ENCODE results near the gene CCT4.
A peak's percentile ranks its signal among the peaks of the same experiment; 100 is the strongest.

DNA sequence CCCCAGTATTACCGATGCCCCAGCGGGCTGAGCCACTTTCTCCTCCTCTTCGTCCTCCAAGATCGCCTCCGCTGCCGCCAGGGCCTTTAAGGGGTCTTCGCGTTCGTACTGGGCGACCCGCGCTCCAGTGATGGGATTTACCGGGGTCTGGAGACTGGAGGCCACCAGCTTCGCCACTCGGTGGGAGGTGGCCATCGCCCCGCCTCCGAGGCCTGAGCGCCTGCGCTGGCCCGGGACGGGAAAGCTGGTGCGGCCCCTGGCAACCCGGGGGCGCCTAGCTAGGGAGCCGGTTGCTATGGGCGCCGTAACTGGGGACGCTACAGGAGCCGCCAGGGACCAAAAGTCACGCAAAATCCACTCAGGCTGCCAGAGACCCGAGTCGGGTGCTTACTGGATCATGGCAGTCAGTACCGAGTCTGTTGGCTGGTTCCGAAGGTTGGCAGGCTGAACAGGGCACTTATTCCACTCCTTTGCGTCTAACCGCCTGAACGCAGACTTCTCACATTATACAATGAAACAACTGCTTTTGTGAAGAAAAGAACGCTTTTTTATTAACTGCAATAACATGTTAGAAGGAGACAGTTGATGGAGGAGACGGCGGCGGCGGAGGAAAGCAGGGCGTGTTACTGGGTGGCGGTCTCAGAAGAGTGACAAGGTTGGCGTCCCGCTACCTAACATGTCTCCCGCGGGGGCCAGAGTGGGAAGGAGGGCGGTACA is 34.5 kb downstream of the CCT4 start, which contains the start of gene FAM161A:
- TF ChIP-seq, protein P1, sequence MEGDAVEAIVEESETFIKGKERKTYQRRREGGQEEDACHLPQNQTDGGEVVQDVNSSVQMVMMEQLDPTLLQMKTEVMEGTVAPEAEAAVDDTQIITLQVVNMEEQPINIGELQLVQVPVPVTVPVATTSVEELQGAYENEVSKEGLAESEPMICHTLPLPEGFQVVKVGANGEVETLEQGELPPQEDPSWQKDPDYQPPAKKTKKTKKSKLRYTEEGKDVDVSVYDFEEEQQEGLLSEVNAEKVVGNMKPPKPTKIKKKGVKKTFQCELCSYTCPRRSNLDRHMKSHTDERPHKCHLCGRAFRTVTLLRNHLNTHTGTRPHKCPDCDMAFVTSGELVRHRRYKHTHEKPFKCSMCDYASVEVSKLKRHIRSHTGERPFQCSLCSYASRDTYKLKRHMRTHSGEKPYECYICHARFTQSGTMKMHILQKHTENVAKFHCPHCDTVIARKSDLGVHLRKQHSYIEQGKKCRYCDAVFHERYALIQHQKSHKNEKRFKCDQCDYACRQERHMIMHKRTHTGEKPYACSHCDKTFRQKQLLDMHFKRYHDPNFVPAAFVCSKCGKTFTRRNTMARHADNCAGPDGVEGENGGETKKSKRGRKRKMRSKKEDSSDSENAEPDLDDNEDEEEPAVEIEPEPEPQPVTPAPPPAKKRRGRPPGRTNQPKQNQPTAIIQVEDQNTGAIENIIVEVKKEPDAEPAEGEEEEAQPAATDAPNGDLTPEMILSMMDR (IDR thresholded peaks at IDR 0.05), result no peak
- TF ChIP-seq, protein P2, sequence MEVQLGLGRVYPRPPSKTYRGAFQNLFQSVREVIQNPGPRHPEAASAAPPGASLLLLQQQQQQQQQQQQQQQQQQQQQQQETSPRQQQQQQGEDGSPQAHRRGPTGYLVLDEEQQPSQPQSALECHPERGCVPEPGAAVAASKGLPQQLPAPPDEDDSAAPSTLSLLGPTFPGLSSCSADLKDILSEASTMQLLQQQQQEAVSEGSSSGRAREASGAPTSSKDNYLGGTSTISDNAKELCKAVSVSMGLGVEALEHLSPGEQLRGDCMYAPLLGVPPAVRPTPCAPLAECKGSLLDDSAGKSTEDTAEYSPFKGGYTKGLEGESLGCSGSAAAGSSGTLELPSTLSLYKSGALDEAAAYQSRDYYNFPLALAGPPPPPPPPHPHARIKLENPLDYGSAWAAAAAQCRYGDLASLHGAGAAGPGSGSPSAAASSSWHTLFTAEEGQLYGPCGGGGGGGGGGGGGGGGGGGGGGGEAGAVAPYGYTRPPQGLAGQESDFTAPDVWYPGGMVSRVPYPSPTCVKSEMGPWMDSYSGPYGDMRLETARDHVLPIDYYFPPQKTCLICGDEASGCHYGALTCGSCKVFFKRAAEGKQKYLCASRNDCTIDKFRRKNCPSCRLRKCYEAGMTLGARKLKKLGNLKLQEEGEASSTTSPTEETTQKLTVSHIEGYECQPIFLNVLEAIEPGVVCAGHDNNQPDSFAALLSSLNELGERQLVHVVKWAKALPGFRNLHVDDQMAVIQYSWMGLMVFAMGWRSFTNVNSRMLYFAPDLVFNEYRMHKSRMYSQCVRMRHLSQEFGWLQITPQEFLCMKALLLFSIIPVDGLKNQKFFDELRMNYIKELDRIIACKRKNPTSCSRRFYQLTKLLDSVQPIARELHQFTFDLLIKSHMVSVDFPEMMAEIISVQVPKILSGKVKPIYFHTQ (CRISPR knock-in tag; IDR thresholded peaks at IDR 0.05), result no peak
- TF ChIP-seq NR3C1 (CRISPR knock-in tag; conservative IDR thresholded peaks at IDR 0.05; ENCODE audit: low read depth), result peak; percentile 57; the same call in 1 of the 2 replicates
- TF ChIP-seq USF1 (CRISPR knock-in tag; IDR thresholded peaks at IDR 0.05), result no peak
- TF ChIP-seq ZNF138 (CRISPR knock-in tag; conservative IDR thresholded peaks at IDR 0.05), result no peak
- peak; percentile 65 for TF ChIP-seq SP1 (CRISPR knock-in tag; conservative IDR thresholded peaks at IDR 0.05)
- no peak for TF ChIP-seq TEAD4 (CRISPR knock-in tag; IDR thresholded peaks at IDR 0.05)
- TF ChIP-seq NFATC4 (CRISPR knock-in tag; IDR thresholded peaks at IDR 0.05), result no peak
- no peak for TF ChIP-seq ATF6 (CRISPR knock-in tag; IDR thresholded peaks at IDR 0.05)
- peak; percentile 47; the same call in 1 of the 2 replicates for TF ChIP-seq ARID4B (CRISPR knock-in tag; IDR thresholded peaks at IDR 0.05; ENCODE audit: borderline replicate concordance)
- no peak for TF ChIP-seq NR1H2 (CRISPR knock-in tag; IDR thresholded peaks at IDR 0.05)
- TF ChIP-seq ZSCAN18 (CRISPR knock-in tag; IDR thresholded peaks at IDR 0.05), result no peak
- TF ChIP-seq NFYB (CRISPR knock-in tag; conservative IDR thresholded peaks at IDR 0.05; ENCODE audit: low read depth), result no peak
- TF ChIP-seq, protein P3, sequence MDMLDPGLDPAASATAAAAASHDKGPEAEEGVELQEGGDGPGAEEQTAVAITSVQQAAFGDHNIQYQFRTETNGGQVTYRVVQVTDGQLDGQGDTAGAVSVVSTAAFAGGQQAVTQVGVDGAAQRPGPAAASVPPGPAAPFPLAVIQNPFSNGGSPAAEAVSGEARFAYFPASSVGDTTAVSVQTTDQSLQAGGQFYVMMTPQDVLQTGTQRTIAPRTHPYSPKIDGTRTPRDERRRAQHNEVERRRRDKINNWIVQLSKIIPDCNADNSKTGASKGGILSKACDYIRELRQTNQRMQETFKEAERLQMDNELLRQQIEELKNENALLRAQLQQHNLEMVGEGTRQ (CRISPR knock-in tag; IDR thresholded peaks at IDR 0.05), result no peak

Measured in WTC11 (cell line).